CD4-positive, alpha-beta T cell (primary cell): ENCODE measurements around the gene STXBP3. TPM values are rescaled to one million over a fixed set of nuclear protein-coding genes. Genes with fewer than 3 reads are reported as not detected.

Source experiments
- ATAC-seq: fragments of 200-7000 bp; cut with Tn5 transposase; one replicate; pipeline ENCODE4 v1.10.0; 2022; ENCODE audit warnings: mild to moderate bottlenecking; ENCODE audit not compliant: poor library complexity
- CTCF ChIA-PET: fragments of 350-600 bp; sonication (Branson Sonifier 250); formaldehyde crosslinking; loops from one replicate; lab custom pipeline; 2021; ENCODE audit warnings: antibody characterized with exemption, inconsistent platforms; lab: Charles Lee
- POLR2A ChIA-PET: fragments of 350-600 bp; sonication (Branson Sonifier 250); formaldehyde crosslinking; loops from one replicate; lab custom pipeline; 2021; ENCODE audit warnings: antibody characterized with exemption, inconsistent platforms; lab: Charles Lee
- DNase-seq, 14 experiments: peaks; one replicate each; pipeline ENCODE4 v3.0.0-alpha.2; 2013 to 2020; ENCODE audit warnings: mixed read lengths in 2 of 14
- H3K27ac ChIP-seq, 2 donors: one replicate each; pipeline versions ENCODE4 v1.5.1 to v1.7.0; 2013; ENCODE audit warnings: low read length in 2 of 2, low read depth in 1 of 2, mild to moderate bottlenecking in 1 of 2
- H3K27me3 ChIP-seq, 2 experiments: 1 replicate in 1 of 2; 2 replicates in 1 of 2; pipeline versions ENCODE4 v1.6.1 to v1.7.0; 2013; ENCODE audit warnings: low read length in 2 of 2, control low read depth in 1 of 2, mild to moderate bottlenecking in 1 of 2, moderate library complexity in 1 of 2; ENCODE audit not compliant: insufficient read depth in 2 of 2, control insufficient read depth in 1 of 2
- H3K36me3 ChIP-seq: one replicate; pipeline ENCODE4 v1.6.1; 2013; ENCODE audit warnings: low read length, control low read depth; ENCODE audit not compliant: insufficient read depth
- H3K4me1 ChIP-seq: one replicate; pipeline ENCODE4 v1.6.1; 2013; ENCODE audit warnings: low read length, control low read depth; ENCODE audit not compliant: insufficient read depth
- H3K4me3 ChIP-seq: one replicate; pipeline ENCODE4 v1.5.1; 2013; ENCODE audit warnings: mild to moderate bottlenecking, low read length, moderate library complexity
- H3K9me3 ChIP-seq, 2 experiments: 1 replicate in 1 of 2; 2 replicates in 1 of 2; pipeline versions ENCODE4 v1.6.1 to v1.7.0; 2013; ENCODE audit warnings: low read length in 2 of 2, mild to moderate bottlenecking in 2 of 2, control low read depth in 1 of 2, moderate library complexity in 1 of 2; ENCODE audit not compliant: control insufficient read depth in 1 of 2, insufficient read depth in 1 of 2
- H3K27ac Mint-ChIP-seq: one replicate; pipeline ENCODE4 v1.8.0; 2020; ENCODE audit warnings: mixed read lengths
- H3K27me3 Mint-ChIP-seq: one replicate; pipeline ENCODE4 v1.8.0; 2021; ENCODE audit warnings: mixed read lengths
- H3K36me3 Mint-ChIP-seq: one replicate; pipeline ENCODE4 v1.8.0; 2021; ENCODE audit warnings: low read depth, mixed read lengths
- H3K4me1 Mint-ChIP-seq: one replicate; pipeline ENCODE4 v1.8.0; 2021; ENCODE audit warnings: low read depth, mixed read lengths
- H3K4me3 Mint-ChIP-seq: one replicate; pipeline ENCODE4 v1.8.0; 2020; ENCODE audit warnings: mild to moderate bottlenecking, mixed read lengths
- H3K9me3 Mint-ChIP-seq: one replicate; pipeline ENCODE4 v1.8.0; 2020; ENCODE audit warnings: mixed read lengths
- intact Hi-C, 2 experiments: fragments of 100-400 bp; cut with DNase I in 1 of 2; cut with micrococcal nuclease in 1 of 2; formaldehyde crosslinking; loops; one replicate each; pipeline versions ENCODE4 v1.15.1 to v1.9.0; 2023 to 2025; cut with DNase I, micrococcal nuclease
- total RNA-seq, 174 experiments: library from RNA in 2 of 174; stranded (reverse) in 2 of 174; gene quantifications; one replicate each; pipeline ENCODE4 v1.2.3 and lab custom pipeline; 2021 to 2026
- TF ChIP-seq, protein P1 (sequence below): fragments of 200-600 bp; IDR thresholded peaks from one replicate; pipeline ENCODE4 v1.8.0; 2022; ENCODE audit warnings: antibody characterized with exemption, mild to moderate bottlenecking

Gene STXBP3
- total RNA-seq, 2 experiments from 2014 or later, result 41.6 to 50.5 TPM

DNA sequence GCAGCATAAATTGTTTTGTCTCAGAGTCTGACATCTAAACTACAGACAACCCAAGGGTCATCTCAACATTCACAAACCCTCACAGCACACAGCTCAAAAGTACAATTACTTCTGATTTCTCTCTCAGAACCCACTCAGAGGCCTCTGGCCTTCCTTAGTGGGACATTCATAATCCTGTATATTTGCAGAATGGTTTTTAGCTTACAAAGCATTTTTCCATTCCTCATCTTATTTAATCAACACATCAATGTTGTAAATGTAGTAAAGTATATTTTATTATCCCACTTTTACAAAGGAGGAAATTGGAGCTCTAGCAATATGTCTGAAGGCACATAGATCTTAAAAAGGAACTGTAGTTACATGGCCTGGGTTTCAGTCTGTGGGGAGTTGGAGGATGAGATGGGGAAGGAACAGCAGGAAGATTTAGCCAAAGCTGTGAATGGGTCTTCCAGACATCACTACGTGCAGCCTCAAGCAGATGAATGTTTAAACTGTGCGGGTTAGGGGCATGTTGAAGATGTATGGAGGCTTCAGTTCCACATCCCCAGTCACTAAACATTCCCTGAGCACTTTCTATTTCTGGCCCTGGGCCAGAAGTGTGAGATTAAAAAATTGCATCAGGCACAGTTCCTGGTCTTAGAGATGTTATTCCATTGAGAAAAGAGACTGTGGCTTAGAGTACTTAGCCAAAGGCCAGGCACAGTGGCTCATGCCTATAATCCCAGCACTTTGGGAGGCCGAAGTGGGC, 97.1 kb downstream of the STXBP3 start:
- H3K36me3 ChIP-seq, result no peaks in the 10 kb centered on the region
- H3K4me1 Mint-ChIP-seq, result no peaks in the 10 kb centered on the region
- H3K27ac Mint-ChIP-seq, result no peak overlapping the region
- H3K4me1 ChIP-seq, result no peaks in the 10 kb centered on the region
- ChIA-PET POLR2A (no interaction called here), CTCF (no interaction called here)
- intact Hi-C loops, result no loop called here
- no peak overlapping the region for H3K27ac ChIP-seq
- no peaks in the 10 kb centered on the region for H3K27me3 ChIP-seq
- no peak overlapping the region for H3K4me3 Mint-ChIP-seq
- no peaks in the 10 kb centered on the region for H3K36me3 Mint-ChIP-seq
- no peak overlapping the region for H3K4me3 ChIP-seq
- H3K9me3 Mint-ChIP-seq, result no peaks in the 10 kb centered on the region
- H3K27me3 Mint-ChIP-seq, result no peaks in the 10 kb centered on the region
- TF ChIP-seq, protein P1, sequence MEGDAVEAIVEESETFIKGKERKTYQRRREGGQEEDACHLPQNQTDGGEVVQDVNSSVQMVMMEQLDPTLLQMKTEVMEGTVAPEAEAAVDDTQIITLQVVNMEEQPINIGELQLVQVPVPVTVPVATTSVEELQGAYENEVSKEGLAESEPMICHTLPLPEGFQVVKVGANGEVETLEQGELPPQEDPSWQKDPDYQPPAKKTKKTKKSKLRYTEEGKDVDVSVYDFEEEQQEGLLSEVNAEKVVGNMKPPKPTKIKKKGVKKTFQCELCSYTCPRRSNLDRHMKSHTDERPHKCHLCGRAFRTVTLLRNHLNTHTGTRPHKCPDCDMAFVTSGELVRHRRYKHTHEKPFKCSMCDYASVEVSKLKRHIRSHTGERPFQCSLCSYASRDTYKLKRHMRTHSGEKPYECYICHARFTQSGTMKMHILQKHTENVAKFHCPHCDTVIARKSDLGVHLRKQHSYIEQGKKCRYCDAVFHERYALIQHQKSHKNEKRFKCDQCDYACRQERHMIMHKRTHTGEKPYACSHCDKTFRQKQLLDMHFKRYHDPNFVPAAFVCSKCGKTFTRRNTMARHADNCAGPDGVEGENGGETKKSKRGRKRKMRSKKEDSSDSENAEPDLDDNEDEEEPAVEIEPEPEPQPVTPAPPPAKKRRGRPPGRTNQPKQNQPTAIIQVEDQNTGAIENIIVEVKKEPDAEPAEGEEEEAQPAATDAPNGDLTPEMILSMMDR, result no peak
- no peak for DNase-seq
- ATAC-seq, result no peak
- H3K9me3 ChIP-seq, result no peaks in the 10 kb centered on the region

DNA sequence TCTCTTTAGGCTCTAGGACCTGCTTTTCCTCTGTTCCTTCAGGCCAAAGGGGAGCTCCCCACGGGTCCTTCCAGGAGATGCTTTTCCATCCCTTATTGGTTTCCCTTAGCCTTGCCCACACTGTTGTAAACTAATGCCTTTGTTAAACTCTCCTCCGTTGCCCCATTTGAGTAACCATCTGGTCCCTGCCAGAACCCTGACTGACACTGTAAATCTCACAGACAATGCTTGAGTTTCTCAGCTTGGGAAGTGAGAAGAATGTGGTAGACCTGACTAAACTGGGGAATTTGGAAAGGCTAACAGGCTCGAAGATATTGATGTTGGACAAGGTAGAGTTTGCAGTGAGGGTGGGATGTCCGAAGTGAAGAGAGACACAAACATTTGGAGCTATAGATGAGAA, 99.0 kb downstream of the STXBP3 start:
- H3K27me3 Mint-ChIP-seq, result no peaks in the 10 kb centered on the region
- H3K4me3 Mint-ChIP-seq, result no peak overlapping the region
- no peaks in the 10 kb centered on the region for H3K27me3 ChIP-seq
- ChIA-PET POLR2A (no interaction called here), CTCF (no interaction called here)
- no peaks in the 10 kb centered on the region for H3K4me1 ChIP-seq
- no peaks in the 10 kb centered on the region for H3K4me1 Mint-ChIP-seq
- H3K36me3 ChIP-seq, result no peaks in the 10 kb centered on the region
- H3K4me3 ChIP-seq, result no peak overlapping the region
- TF ChIP-seq, protein P1, result no peak
- H3K9me3 ChIP-seq, result no peaks in the 10 kb centered on the region
- no peak overlapping the region for H3K27ac ChIP-seq
- intact Hi-C loops, result no loop called here
- H3K27ac Mint-ChIP-seq, result no peak overlapping the region
- DNase-seq, result no peak
- no peaks in the 10 kb centered on the region for H3K9me3 Mint-ChIP-seq
- H3K36me3 Mint-ChIP-seq, result no peaks in the 10 kb centered on the region
- no peak for ATAC-seq

DNA sequence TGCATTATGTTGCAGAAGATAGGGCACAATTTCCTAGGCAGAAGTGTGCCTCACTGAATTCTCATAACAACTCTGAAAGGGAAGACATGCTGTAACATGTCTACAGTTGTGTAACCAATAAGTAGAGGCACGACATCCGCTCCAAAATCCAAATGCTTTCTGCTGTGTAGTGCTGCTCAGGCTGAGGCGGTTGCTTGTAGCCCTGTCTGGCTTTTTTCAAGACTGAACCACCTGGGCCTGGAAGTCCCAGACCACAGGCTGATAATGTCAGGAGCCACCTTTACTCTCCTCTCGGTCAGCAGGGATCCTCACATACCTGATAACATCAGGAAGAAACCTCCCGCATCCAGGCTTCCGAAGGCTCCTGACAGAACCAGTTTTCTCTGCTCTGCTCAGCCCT, 99.5 kb downstream of the STXBP3 start:
- POLR2A ChIA-PET, result no interaction called here
- Mint-ChIP-seq H3K4me1 (no peaks in the 10 kb centered on the region), H3K27ac (no peak overlapping the region), H3K36me3 (no peaks in the 10 kb centered on the region), H3K27me3 (no peaks in the 10 kb centered on the region), H3K9me3 (no peaks in the 10 kb centered on the region), H3K4me3 (no peak overlapping the region)
- TF ChIP-seq, protein P1, result no peak
- Histone ChIP-seq H3K27ac (no peak overlapping the region), H3K4me3 (no peak overlapping the region), H3K27me3 (no peaks in the 10 kb centered on the region), H3K36me3 (no peaks in the 10 kb centered on the region), H3K9me3 (no peaks in the 10 kb centered on the region), H3K4me1 (no peaks in the 10 kb centered on the region)
- intact Hi-C loops, result no loop called here
- CTCF ChIA-PET, result no interaction called here
- ATAC-seq, result no peak
- no peak for DNase-seq
